Suprapubic skin (tissue), 4 donors: ENCODE measurements around the gene NEK6. TPM values are rescaled to one million over a fixed set of nuclear protein-coding genes. Genes with fewer than 3 reads are reported as not detected.

Source experiments
- DNase-seq, 2 donors: peaks; one replicate each; pipeline ENCODE4 v3.0.0-alpha.2; 2019; ENCODE audit warnings: low spot score in 2 of 2
- H3K27ac ChIP-seq: fragments of 200-600 bp; sonication (generic); one replicate; pipeline ENCODE4 v1.5.1; 2019
- H3K27me3 ChIP-seq: fragments of 200-600 bp; sonication (generic); one replicate; pipeline ENCODE4 v1.5.1; 2019
- H3K36me3 ChIP-seq: fragments of 200-600 bp; sonication (generic); one replicate; pipeline ENCODE4 v1.5.1; 2019
- H3K4me1 ChIP-seq: fragments of 200-600 bp; sonication (generic); one replicate; pipeline ENCODE4 v1.5.1; 2019
- H3K4me3 ChIP-seq: fragments of 200-600 bp; sonication (generic); one replicate; pipeline ENCODE4 v1.5.1; 2019; ENCODE audit warnings: mild to moderate bottlenecking
- H3K9me3 ChIP-seq: fragments of 200-600 bp; sonication (generic); one replicate; pipeline ENCODE4 v1.5.1; 2019
- EP300 ChIP-seq: sonication (generic); formaldehyde crosslinking; IDR thresholded peaks from one replicate; pipeline ENCODE4 v1.6.1; 2017; ENCODE audit warnings: antibody characterized with exemption
- POLR2A ChIP-seq, 2 donors: fragments of 450-650 bp; IDR thresholded peaks; one replicate each; pipeline ENCODE4 v1.6.1; 2017; ENCODE audit warnings: antibody characterized with exemption in 2 of 2, mild to moderate bottlenecking in 2 of 2, moderate library complexity in 2 of 2
- POLR2AphosphoS5 ChIP-seq, 3 donors: sonication (generic); formaldehyde crosslinking; IDR thresholded peaks; one replicate each; pipeline ENCODE4 v1.6.1; 2017; ENCODE audit warnings: antibody characterized with exemption in 3 of 3
- WGBS: methylation state at CpG from one replicate; pipeline ENCODE4 v1.1.5; 2018; 5-methylcytosine and 5-hydroxymethylcytosine counted together
- total RNA-seq, 4 donors: library from RNA; depleted of rRNA; stranded (reverse); fragments of >200 nt; gene quantifications; one replicate each; pipeline ENCODE4 v1.1.0, GENCODE V29; 2016
- TF ChIP-seq, protein P1 (sequence below), 2 donors: fragments of 200-600 bp in 1 of 2; fragments of 450-650 bp in 1 of 2; sonication (generic) in 1 of 2; IDR thresholded peaks; one replicate each; pipeline ENCODE4 v1.5.1; 2016 to 2019; ENCODE audit warnings: antibody characterized with exemption in 2 of 2, mild to moderate bottlenecking in 1 of 2, moderate library complexity in 1 of 2

The NEK6 gene
- total RNA-seq, 4 donors from 2014 or later = 5.4 to 17.5 (median 10.6) TPM

DNA sequence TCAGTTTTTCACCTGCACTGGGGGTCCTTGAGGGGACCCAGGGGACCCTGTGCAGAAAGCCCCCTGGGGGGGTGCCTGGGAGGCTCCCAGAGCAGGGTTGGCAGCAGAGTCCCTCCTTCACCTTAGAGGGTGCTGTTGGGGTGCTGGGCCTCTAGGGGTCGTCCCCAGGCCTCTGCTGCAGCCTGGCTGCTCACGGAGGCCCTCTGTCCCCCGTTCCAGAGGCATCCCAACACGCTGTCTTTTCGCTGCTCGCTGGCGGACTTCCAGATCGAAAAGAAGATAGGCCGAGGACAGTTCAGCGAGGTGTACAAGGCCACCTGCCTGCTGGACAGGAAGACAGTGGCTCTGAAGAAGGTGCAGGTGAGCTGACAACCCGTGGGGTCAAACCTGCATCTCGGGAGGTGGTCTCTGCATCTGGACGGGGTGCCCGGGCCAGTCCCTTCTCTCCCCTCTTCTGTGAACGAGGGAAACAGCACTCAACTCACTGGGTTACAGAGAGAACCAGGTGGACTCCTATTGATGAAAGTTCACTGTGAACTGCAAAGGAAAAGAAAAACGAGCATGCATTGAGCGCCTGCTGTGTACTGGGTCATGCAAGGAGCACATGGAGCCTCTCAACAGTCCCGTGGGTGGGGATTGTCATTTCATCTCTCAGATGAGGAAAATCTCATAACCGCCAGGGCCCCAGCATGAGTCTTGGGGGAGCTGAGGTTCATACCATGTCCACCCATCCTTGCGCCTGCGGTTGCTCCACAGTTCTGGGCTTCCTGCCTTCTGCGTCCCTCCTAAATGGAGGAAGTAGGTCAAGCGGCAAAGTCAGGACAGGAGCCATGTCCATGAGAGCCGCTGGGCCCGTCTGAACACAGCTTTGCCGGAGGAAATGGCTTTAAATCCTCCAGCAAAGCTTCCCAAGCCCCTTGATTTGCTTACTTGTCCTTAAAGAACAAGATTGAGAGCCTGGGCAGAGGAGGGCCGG, 54.8 kb downstream of the NEK6 start:
- Histone ChIP-seq H3K4me3 (no peak overlapping the region), H3K27me3 (no peaks in the 10 kb centered on the region), H3K36me3 (peaks cover 62% of the 10 kb centered on the region), H3K4me1 (no peaks in the 10 kb centered on the region), H3K9me3 (no peaks in the 10 kb centered on the region), H3K27ac (no peak overlapping the region)
- DNase-seq = no peak
- TF ChIP-seq EP300 (no peak), POLR2A (IDR thresholded peaks at IDR 0.05) (no peak), POLR2AphosphoS5 (IDR thresholded peaks at IDR 0.05) (no peak)
- TF ChIP-seq, protein P1, sequence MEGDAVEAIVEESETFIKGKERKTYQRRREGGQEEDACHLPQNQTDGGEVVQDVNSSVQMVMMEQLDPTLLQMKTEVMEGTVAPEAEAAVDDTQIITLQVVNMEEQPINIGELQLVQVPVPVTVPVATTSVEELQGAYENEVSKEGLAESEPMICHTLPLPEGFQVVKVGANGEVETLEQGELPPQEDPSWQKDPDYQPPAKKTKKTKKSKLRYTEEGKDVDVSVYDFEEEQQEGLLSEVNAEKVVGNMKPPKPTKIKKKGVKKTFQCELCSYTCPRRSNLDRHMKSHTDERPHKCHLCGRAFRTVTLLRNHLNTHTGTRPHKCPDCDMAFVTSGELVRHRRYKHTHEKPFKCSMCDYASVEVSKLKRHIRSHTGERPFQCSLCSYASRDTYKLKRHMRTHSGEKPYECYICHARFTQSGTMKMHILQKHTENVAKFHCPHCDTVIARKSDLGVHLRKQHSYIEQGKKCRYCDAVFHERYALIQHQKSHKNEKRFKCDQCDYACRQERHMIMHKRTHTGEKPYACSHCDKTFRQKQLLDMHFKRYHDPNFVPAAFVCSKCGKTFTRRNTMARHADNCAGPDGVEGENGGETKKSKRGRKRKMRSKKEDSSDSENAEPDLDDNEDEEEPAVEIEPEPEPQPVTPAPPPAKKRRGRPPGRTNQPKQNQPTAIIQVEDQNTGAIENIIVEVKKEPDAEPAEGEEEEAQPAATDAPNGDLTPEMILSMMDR (IDR thresholded peaks at IDR 0.05) = no peak
- 84% methylated on average over 25 of the region's 27 CpGs for WGBS

DNA sequence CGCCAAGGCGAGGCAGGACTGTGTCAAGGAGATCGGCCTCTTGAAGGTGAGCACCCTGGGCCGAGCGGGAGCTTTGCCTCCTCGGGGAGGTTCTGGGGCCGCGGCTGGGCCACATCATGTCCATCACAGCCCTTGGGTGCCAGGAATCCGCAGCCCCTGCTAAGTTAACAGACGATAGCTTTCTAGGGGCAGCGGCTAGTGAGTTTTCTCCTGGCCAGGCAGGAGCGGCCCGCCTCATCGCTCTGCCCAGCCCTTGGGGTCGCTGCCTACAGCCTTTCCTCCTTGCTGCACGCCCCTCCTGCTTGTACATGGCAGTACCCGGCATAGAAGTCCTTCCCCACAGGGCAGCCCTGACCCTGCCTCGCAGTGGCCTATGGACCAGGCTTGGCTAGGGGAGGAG, 56.2 kb downstream of the NEK6 start:
- peaks cover 64% of the 10 kb centered on the region for H3K36me3 ChIP-seq
- no peak overlapping the region for H3K27ac ChIP-seq
- no peak for DNase-seq
- no peak overlapping the region for H3K4me3 ChIP-seq
- no peaks in the 10 kb centered on the region for H3K4me1 ChIP-seq
- H3K27me3 ChIP-seq = no peaks in the 10 kb centered on the region
- no peaks in the 10 kb centered on the region for H3K9me3 ChIP-seq
- whole genome bisulfite sequencing = 96% methylated on average over 16 of the region's 18 CpGs
- TF ChIP-seq EP300 (no peak), POLR2A (IDR thresholded peaks at IDR 0.05) (no peak), POLR2AphosphoS5 (IDR thresholded peaks at IDR 0.05) (no peak)
- TF ChIP-seq, protein P1 (IDR thresholded peaks at IDR 0.05) = no peak

DNA sequence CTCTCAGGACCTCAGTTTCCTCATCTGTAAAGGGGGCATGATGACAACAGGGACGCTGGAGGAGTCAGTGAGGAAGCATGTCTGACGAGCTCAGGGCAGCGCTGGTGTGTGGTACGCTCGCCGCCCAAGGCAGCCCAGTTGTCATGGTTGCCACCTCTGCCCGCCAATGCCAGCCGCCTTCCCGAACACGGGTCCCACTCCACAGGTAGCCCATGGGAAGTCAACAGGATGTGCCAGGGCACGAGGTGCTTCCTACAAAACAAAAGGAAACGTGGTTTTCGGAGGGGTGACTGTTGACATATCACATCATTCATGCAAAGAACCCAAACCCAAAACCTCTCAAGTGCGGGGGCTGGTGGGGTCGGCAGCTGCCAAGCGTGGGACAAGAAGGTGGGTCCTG, 58.1 kb downstream of the NEK6 start:
- H3K4me1 ChIP-seq = peaks cover 6% of the 10 kb centered on the region
- H3K27me3 ChIP-seq = no peaks in the 10 kb centered on the region
- no peaks in the 10 kb centered on the region for H3K9me3 ChIP-seq
- no peak for TF ChIP-seq POLR2A (IDR thresholded peaks at IDR 0.05)
- TF ChIP-seq POLR2AphosphoS5 (IDR thresholded peaks at IDR 0.05) = no peak
- TF ChIP-seq, protein P1 (IDR thresholded peaks at IDR 0.05) = no peak
- TF ChIP-seq EP300 = no peak
- WGBS = 90% methylated on average over 8 of the region's 16 CpGs
- DNase-seq = no peak
- H3K36me3 ChIP-seq = peaks cover 51% of the 10 kb centered on the region
- H3K4me3 ChIP-seq = no peak overlapping the region
- no peak overlapping the region for H3K27ac ChIP-seq

DNA sequence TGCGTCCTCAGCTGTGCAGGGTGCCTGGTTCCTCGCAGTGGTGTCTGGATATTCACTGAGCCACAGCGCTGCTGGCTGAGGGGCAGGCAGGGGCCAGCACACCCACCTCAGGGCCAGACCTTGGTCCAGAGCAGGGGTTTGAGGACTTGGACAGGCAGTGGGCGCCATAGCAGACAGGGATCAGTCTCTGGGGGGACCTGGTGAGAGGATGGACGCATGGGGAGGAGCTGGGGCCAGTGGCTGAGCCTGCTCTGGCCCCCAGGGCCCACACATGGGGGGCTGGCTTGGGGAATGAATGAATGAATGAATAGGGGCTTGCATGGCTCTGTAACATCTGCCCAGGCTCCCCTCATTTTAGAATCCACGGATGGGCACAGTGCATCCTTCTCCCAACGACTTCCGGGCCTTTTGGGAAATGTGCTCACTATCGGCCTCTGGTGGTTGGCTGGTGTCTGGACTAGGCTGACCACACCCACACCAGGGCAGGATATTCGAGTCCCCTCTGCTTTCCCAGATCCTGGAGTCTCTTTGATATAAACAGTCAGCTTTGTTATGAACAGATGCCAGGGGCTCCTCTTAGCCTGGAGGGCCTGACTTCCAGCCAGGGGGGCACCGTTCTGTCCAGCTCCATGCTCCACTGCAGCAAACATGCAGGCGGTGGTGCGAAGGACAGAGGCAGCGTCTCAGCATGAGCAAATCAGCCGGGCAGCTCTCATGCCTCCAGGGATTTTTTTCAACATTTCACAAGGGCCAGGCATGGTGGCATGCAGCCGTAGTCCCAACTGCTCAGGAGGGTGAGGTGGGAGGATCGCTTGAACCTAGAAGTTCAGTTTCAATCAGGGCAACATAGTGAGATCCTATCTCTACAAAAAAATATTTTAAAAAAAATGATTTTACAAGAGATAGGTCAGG, 62.6 kb downstream of the NEK6 start:
- Histone ChIP-seq H3K27me3 (no peaks in the 10 kb centered on the region), H3K36me3 (peaks cover 35% of the 10 kb centered on the region), H3K4me1 (peaks cover 6% of the 10 kb centered on the region), H3K27ac (no peak overlapping the region), H3K9me3 (no peaks in the 10 kb centered on the region), H3K4me3 (no peak overlapping the region)
- no peak for DNase-seq
- 66% methylated on average over 17 of the region's 17 CpGs for WGBS
- no peak for TF ChIP-seq POLR2A (IDR thresholded peaks at IDR 0.05)
- TF ChIP-seq, protein P1 (IDR thresholded peaks at IDR 0.05) = peak; percentile 75 to 78

DNA sequence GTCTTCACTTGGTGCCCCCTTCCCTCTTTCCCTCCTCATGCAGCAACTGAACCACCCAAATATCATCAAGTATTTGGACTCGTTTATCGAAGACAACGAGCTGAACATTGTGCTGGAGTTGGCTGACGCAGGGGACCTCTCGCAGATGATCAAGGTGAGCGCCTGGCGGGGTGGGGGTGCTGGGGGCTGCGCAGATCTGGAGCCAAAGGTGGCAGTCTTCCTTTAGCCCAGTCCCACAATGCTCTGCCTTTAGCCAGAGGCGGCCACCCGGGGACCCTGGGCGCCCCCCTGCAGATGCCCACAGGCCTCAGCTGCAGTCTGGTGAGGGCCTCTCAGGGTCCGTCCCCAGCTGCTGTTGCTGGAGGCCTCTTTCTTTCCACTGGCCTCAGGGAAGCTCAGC, 63.7 kb downstream of the NEK6 start:
- 92% methylated on average over 12 of the region's 12 CpGs for WGBS
- peaks cover 31% of the 10 kb centered on the region for H3K36me3 ChIP-seq
- H3K27me3 ChIP-seq = no peaks in the 10 kb centered on the region
- peaks cover 6% of the 10 kb centered on the region for H3K4me1 ChIP-seq
- H3K27ac ChIP-seq = no peak overlapping the region
- no peak for DNase-seq
- H3K9me3 ChIP-seq = no peaks in the 10 kb centered on the region
- H3K4me3 ChIP-seq = no peak overlapping the region
- TF ChIP-seq EP300 = no peak
- TF ChIP-seq POLR2AphosphoS5 (IDR thresholded peaks at IDR 0.05) = no peak
- TF ChIP-seq POLR2A (IDR thresholded peaks at IDR 0.05) = no peak
- TF ChIP-seq, protein P1 (IDR thresholded peaks at IDR 0.05) = no peak
